Thoracic aorta (tissue), 2 donors: Measurements from ENCODE around the gene CREB3L4. TPM values are rescaled to one million over a fixed set of nuclear protein-coding genes. Genes with fewer than 3 reads are reported as not detected.

Experiments used
- ATAC-seq: fragments of 150-250 bp; one replicate; pipeline ENCODE4 v1.8.0; 2017; ENCODE audit warnings: low read depth; ENCODE audit not compliant: insufficient number of reproducible peaks, low FRiP score
- DNase-seq: peaks from one replicate; pipeline ENCODE4 v3.0.0-alpha.2; 2020; ENCODE audit warnings: low spot score
- H3K27ac ChIP-seq, 2 donors: fragments of 200-600 bp; sonication (generic); 1 replicate in 1 of 2; 2 replicates in 1 of 2; pipeline ENCODE4 v1.5.1; 2016; ENCODE audit warnings: mild to moderate bottlenecking in 2 of 2, moderate library complexity in 2 of 2
- H3K27me3 ChIP-seq: fragments of 200-600 bp; sonication (generic); replicated peaks from 2 replicates; pipeline ENCODE4 v1.6.0; 2016; ENCODE audit warnings: mild to moderate bottlenecking; ENCODE audit not compliant: insufficient read depth
- H3K36me3 ChIP-seq: fragments of 200-600 bp; sonication (generic); one replicate; pipeline ENCODE4 v1.5.1; 2016
- H3K4me1 ChIP-seq, 2 donors: fragments of 200-600 bp; sonication (generic); 1 replicate in 1 of 2; 2 replicates in 1 of 2; pipeline versions ENCODE4 v1.5.1 to v1.6.0; 2016; ENCODE audit warnings: low read depth in 2 of 2, mild to moderate bottlenecking in 1 of 2; ENCODE audit not compliant: control insufficient read depth in 1 of 2
- H3K4me3 ChIP-seq: fragments of 200-600 bp; sonication (generic); 2 replicates; pipeline ENCODE4 v1.5.1; 2016; ENCODE audit warnings: mild to moderate bottlenecking
- H3K9me3 ChIP-seq: fragments of 200-600 bp; sonication (generic); 2 replicates; pipeline ENCODE4 v1.5.1; 2016
- total RNA-seq, 2 donors: library from RNA; depleted of rRNA; stranded (reverse); fragments of >200 nt; gene quantifications; one replicate each; pipeline versions ENCODE4 v1.1.0 to v1.2.3, GENCODE V29; 2016
- TF ChIP-seq, protein P1 (sequence below): fragments of 200-600 bp; sonication (generic); IDR thresholded peaks from one replicate; pipeline ENCODE4 v1.5.1; 2019; ENCODE audit warnings: antibody characterized with exemption

Gene CREB3L4
- total RNA-seq, 2 donors from 2014 or later: 3.2 to 11.1 TPM

DNA sequence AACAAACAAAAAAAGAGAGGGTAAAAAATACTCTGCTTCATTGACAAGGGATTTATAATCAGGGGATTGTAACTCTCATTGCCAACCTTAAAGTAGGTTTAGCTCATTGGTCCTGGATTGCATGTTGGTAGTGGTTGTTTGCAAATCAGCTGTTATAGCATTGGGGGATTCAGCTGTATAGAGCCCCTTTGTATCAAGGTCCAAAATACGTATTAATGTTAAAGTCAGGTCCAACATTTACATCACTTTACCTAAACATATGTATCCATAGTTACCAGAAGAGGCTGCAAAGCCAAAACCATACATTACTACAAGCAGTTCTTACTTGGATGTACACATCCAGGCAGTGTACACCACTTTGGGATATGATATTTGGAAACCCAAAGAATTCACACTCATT, 52.2 kb downstream of the CREB3L4 start:
- Histone ChIP-seq H3K27me3 (no peaks in the 10 kb centered on the region), H3K4me1 (no peaks in the 10 kb centered on the region), H3K9me3 (no peaks in the 10 kb centered on the region), H3K4me3 (no peak overlapping the region), H3K27ac (no peak overlapping the region), H3K36me3 (no peaks in the 10 kb centered on the region)
- DNase-seq (no peak), ATAC-seq (no peak)
- TF ChIP-seq, protein P1, sequence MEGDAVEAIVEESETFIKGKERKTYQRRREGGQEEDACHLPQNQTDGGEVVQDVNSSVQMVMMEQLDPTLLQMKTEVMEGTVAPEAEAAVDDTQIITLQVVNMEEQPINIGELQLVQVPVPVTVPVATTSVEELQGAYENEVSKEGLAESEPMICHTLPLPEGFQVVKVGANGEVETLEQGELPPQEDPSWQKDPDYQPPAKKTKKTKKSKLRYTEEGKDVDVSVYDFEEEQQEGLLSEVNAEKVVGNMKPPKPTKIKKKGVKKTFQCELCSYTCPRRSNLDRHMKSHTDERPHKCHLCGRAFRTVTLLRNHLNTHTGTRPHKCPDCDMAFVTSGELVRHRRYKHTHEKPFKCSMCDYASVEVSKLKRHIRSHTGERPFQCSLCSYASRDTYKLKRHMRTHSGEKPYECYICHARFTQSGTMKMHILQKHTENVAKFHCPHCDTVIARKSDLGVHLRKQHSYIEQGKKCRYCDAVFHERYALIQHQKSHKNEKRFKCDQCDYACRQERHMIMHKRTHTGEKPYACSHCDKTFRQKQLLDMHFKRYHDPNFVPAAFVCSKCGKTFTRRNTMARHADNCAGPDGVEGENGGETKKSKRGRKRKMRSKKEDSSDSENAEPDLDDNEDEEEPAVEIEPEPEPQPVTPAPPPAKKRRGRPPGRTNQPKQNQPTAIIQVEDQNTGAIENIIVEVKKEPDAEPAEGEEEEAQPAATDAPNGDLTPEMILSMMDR: no peak

Other genes starting within 250 kb of the CREB3L4 start
- 10 to 100 TPM; 63.8 to 68.8 TPM for gene INTS3, start 239.9 kb upstream of the CREB3L4 start, total RNA-seq
- 100 to 1,000 TPM in 1 of 2 donors, 10 to 100 TPM in 1; 71.7 to 116 TPM for gene SLC27A3, start 192.5 kb upstream of the CREB3L4 start, total RNA-seq
- gene GATAD2B, start 44.9 kb upstream of the CREB3L4 start, total RNA-seq: 10 to 100 TPM; 22.7 to 31.5 TPM
- 10 to 100 TPM; 59.0 to 82.7 TPM for gene DENND4B, start 21.2 kb upstream of the CREB3L4 start, total RNA-seq
- gene CRTC2, start 9.3 kb upstream of the CREB3L4 start, total RNA-seq: 10 to 100 TPM; 22.6 to 92.7 TPM
- gene SLC39A1, start 4.4 kb upstream of the CREB3L4 start, total RNA-seq: 100 to 1,000 TPM; 102 to 136 TPM
- gene JTB, start 9.8 kb downstream of the CREB3L4 start, total RNA-seq: 100 to 1,000 TPM; 184 to 266 TPM
- 10 to 100 TPM; 36.0 to 48.3 TPM for gene RAB13, start 18.4 kb downstream of the CREB3L4 start, total RNA-seq
- 1,000 to 10,000 TPM; 1,129 to 1,416 TPM for gene RPS27, start 22.9 kb downstream of the CREB3L4 start, total RNA-seq
- gene NUP210L, start 187.2 kb downstream of the CREB3L4 start, total RNA-seq: under 1 TPM; 0.14 to 0.41 TPM
- gene TPM3, start 224.2 kb downstream of the CREB3L4 start, total RNA-seq: 100 to 1,000 TPM; 146 to 331 TPM
- gene CFAP141, start 238.4 kb downstream of the CREB3L4 start, total RNA-seq: not detected